ENCODE data around the gene EMC1.
"Not testable (repeated sequence)": the region's sequence is repeated elsewhere in the genome, so short reads cannot be mapped to it uniquely, and the experiment has no call there.

EMC1 gene

GRCh38 chr1:19186001-19186400, 65.3 kb downstream of the EMC1 start:
- no peak for DNase-seq

GRCh38 chr1:19182223-19182622, 69.1 kb downstream of the EMC1 start:
- DNase-seq: no peak

- not testable (repeated sequence) for DNase-seq
Observed at GRCh38 chr1:19180265-19180657, 71.1 kb downstream of the EMC1 start.

GRCh38 chr1:19179597-19180264, 71.6 kb downstream of the EMC1 start:
- no peak for DNase-seq

- no peak for DNase-seq
Observed at GRCh38 chr1:19178734-19179398, 72.5 kb downstream of the EMC1 start.

GRCh38 chr1:19177811-19178210, 73.5 kb downstream of the EMC1 start:
- no peak for DNase-seq

GRCh38 chr1:19169642-19170041, 81.7 kb downstream of the EMC1 start:
- no peak for DNase-seq

- DNase-seq: no peak
Observed at GRCh38 chr1:19167140-19167539, 84.2 kb downstream of the EMC1 start.

- no peak for DNase-seq
Observed at GRCh38 chr1:19166066-19166465, 85.3 kb downstream of the EMC1 start.
